GM21390 (cell line): ENCODE measurements around the gene SLC47A2.
A peak's percentile ranks its signal among the peaks of the same experiment; 100 is the strongest.

ENCODE experiments used
- ATAC-seq: cut with Tn5 transposase; IDR thresholded peaks from one replicate; pipeline ENCODE4 v1.9.1; 2021; ENCODE audit not compliant: unreplicated experiment

The SLC47A2 gene

GRCh38 chr17:19647697-19648474 is 68.5 kb downstream of the SLC47A2 start:
- peak; percentile 40 for ATAC-seq

- ATAC-seq: no peak
These were observed 69.3 kb downstream of the SLC47A2 start for GRCh38 chr17:19646788-19647696.

- no peak for ATAC-seq
These were observed 70.6 kb downstream of the SLC47A2 start for GRCh38 chr17:19645734-19646201.

GRCh38 chr17:19644493-19645210 is 71.7 kb downstream of the SLC47A2 start:
- no peak for ATAC-seq

GRCh38 chr17:19642373-19642893 is 74.0 kb downstream of the SLC47A2 start:
- ATAC-seq: no peak

GRCh38 chr17:19641687-19642372 is 74.6 kb downstream of the SLC47A2 start:
- ATAC-seq: no peak

GRCh38 chr17:19631905-19632304 is 84.5 kb downstream of the SLC47A2 start:
- no peak for ATAC-seq

- no peak for ATAC-seq
These were observed 85.7 kb downstream of the SLC47A2 start for GRCh38 chr17:19630661-19631060.

GRCh38 chr17:19630035-19630434 is 86.3 kb downstream of the SLC47A2 start:
- ATAC-seq: no peak

GRCh38 chr17:19629449-19629848 is 86.9 kb downstream of the SLC47A2 start:
- no peak for ATAC-seq
